ENCODE results near the gene RBM33. TPM values are rescaled to one million over a fixed set of nuclear protein-coding genes. Genes with fewer than 3 reads are reported as not detected.

Gene RBM33
- total RNA-seq, 1 donor from 2014 or later = 109 TPM

- no peak for ATAC-seq
- intact Hi-C loops (cut with DNase I) = no loop called here
Observed at GRCh38 chr7:155619634-155620271, 24.7 kb upstream of the RBM33 start.

GRCh38 chr7:155620497-155620896 is 24.0 kb upstream of the RBM33 start:
- no peak for ATAC-seq
- no peak for DNase-seq (ENCODE audit: low spot score)
- intact Hi-C loops (cut with DNase I) = no loop called here

More at GRCh38 chr7:155619634-155620271, 24.7 kb upstream of the RBM33 start:
- no peak for DNase-seq (ENCODE audit: low spot score)

GRCh38 chr7:155621418-155621980 is 23.0 kb upstream of the RBM33 start:
- intact Hi-C loops (cut with DNase I) = no loop called here
- no peak for ATAC-seq

GRCh38 chr7:155624412-155624811 is 20.0 kb upstream of the RBM33 start:
- ATAC-seq (no peak), DNase-seq (ENCODE audit: low spot score) (no peak)
- intact Hi-C loops (cut with DNase I) = no loop called here

More at GRCh38 chr7:155621418-155621980, 23.0 kb upstream of the RBM33 start:
- DNase-seq (ENCODE audit: low spot score) = no peak

- intact Hi-C loops (cut with DNase I) = no loop called here
- no peak for DNase-seq (ENCODE audit: low spot score)
- ATAC-seq = no peak
Observed at GRCh38 chr7:155625557-155625956, 18.9 kb upstream of the RBM33 start.

GRCh38 chr7:155629171-155629570 is 15.3 kb upstream of the RBM33 start:
- intact Hi-C loops (cut with DNase I) = no loop called here
- no peak for ATAC-seq
- DNase-seq (ENCODE audit: low spot score) = no peak

GRCh38 chr7:155631155-155631554 is 13.3 kb upstream of the RBM33 start:
- no peak for ATAC-seq
- intact Hi-C loops (cut with DNase I) = no loop called here
- DNase-seq (ENCODE audit: low spot score) = no peak

- intact Hi-C loops (cut with DNase I) = no loop called here
- ATAC-seq = no peak
- DNase-seq (ENCODE audit: low spot score) = no peak
Observed at GRCh38 chr7:155635817-155636216, 8.6 kb upstream of the RBM33 start.

GRCh38 chr7:155637155-155637554 is 7.3 kb upstream of the RBM33 start:
- DNase-seq (ENCODE audit: low spot score) (no peak), ATAC-seq (no peak)
- intact Hi-C loops (cut with DNase I) = no loop called here

GRCh38 chr7:155638366-155638765 is 6.1 kb upstream of the RBM33 start:
- intact Hi-C loops (cut with DNase I) = no loop called here

GRCh38 chr7:155639958-155640520 is 4.4 kb upstream of the RBM33 start:
- ATAC-seq (no peak), DNase-seq (ENCODE audit: low spot score) (no peak)
- intact Hi-C loops (cut with DNase I) = no loop called here

More at GRCh38 chr7:155638366-155638765, 6.1 kb upstream of the RBM33 start:
- ATAC-seq = no peak
- DNase-seq (ENCODE audit: low spot score) = no peak

GRCh38 chr7:155640629-155641028 is 3.8 kb upstream of the RBM33 start:
- ATAC-seq = no peak
- no peak for DNase-seq (ENCODE audit: low spot score)
- intact Hi-C loops (cut with DNase I) = no loop called here

- DNase-seq (ENCODE audit: low spot score) = peak; percentile 62
- intact Hi-C loops (cut with DNase I) = no loop called here
Observed at GRCh38 chr7:155643804-155644177, 670 bp upstream of the RBM33 start.

GRCh38 chr7:155644971-155645509 is 579 bp downstream of the RBM33 start:
- DNase-seq (ENCODE audit: low spot score) (no peak), ATAC-seq (peak; percentile 67)
- intact Hi-C loops (cut with DNase I) = no loop called here

More at GRCh38 chr7:155643804-155644177, 670 bp upstream of the RBM33 start:
- ATAC-seq = no peak

- intact Hi-C loops (cut with DNase I) = no loop called here
- no peak for ATAC-seq
- no peak for DNase-seq (ENCODE audit: low spot score)
Observed at GRCh38 chr7:155645662-155646061, 1.2 kb downstream of the RBM33 start.

- DNase-seq (ENCODE audit: low spot score) (no peak), ATAC-seq (no peak)
- intact Hi-C loops (cut with DNase I) = no loop called here
Observed at GRCh38 chr7:155646669-155647068, 2.2 kb downstream of the RBM33 start.

GRCh38 chr7:155647302-155647701 is 2.8 kb downstream of the RBM33 start:
- ATAC-seq (no peak), DNase-seq (ENCODE audit: low spot score) (no peak)
- intact Hi-C loops (cut with DNase I) = no loop called here

- ATAC-seq = no peak
- intact Hi-C loops (cut with DNase I) = no loop called here
- DNase-seq (ENCODE audit: low spot score) = no peak
Observed at GRCh38 chr7:155647734-155648133, 3.3 kb downstream of the RBM33 start.

- DNase-seq (ENCODE audit: low spot score) = no peak
- intact Hi-C loops (cut with DNase I) = no loop called here
- no peak for ATAC-seq
Observed at GRCh38 chr7:155648752-155649339, 4.4 kb downstream of the RBM33 start.

- DNase-seq (ENCODE audit: low spot score) (no peak), ATAC-seq (no peak)
- intact Hi-C loops (cut with DNase I) = no loop called here
Observed at GRCh38 chr7:155649588-155649987, 5.1 kb downstream of the RBM33 start.
